ENCODE measurements around the gene CLINT1. TPM values are rescaled to one million over a fixed set of nuclear protein-coding genes. Genes with fewer than 3 reads are reported as not detected.

Gene CLINT1
- total RNA-seq: 100 to 1,000 TPM in 2 of 3 donors, 10 to 100 TPM in 1; 90.8 to 131 (median 127) TPM
- long read RNA-seq, donor 1, transcript CLINT1-207 (12 exons, 2,346 nt): minor isoform, 88 of 221 reads
- long read RNA-seq, donor 1, transcript CLINT1-201 (12 exons, 3,440 nt): major isoform, 99 of 221 reads
- long read RNA-seq, donor 1, partial matches to known transcripts: 7 of 221 reads
- long read RNA-seq, donor 1, other reads (novel, unspliced or antisense): 25 of 221 reads
- long read RNA-seq, donor 2, transcript CLINT1-207 (12 exons, 2,346 nt): minor isoform, 6 of 81 reads
- long read RNA-seq, donor 2, transcript CLINT1-201 (12 exons, 3,440 nt): major isoform, 25 of 81 reads
- long read RNA-seq, donor 2, partial matches to known transcripts: 47 of 81 reads
- long read RNA-seq, donor 2, other reads (novel, unspliced or antisense): 3 of 81 reads

DNA sequence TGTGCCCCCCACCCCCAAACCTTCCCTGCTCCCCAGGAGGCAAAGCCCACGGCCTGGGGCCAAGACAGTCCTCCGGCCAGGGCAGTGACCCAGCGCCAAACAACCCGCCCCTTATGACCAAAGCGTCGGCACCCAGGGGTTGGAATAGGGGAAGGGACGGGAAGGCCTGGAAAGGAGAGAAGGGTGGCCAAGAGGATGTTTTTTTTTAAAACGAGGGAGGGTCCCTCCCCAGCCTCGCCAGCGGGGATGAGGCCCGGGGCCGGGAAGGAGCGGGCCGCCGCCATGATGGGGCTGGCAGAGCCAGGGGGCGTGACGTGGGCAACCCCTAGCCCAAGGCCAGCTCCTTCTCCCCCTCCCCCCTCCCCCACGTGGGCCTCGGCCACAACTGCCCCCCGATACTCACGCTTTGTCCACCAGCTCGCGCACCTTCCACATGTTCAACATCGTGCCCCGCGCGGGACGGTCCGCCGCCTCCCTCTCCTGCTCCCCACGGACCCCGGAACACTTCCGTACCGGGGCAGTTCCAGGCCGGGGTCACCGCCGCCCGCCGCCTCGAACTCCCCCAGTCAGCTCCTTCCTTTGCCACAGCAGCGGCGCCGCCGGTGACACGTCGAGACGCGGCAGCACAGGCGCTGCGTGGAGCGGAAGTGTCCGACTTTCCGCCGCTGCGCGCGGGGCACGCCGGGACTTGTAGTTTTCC is at the start of gene CLINT1:
Gene CLINT1, minus strand, starts transcription at position 619 of the 700 bp plus-strand sequence. Its CDS starts 175 bp downstream, at position 444.
- no peak for TF ChIP-seq CTCF (IDR thresholded peaks at IDR 0.05)
- intact Hi-C loops (cut with DNase I, micrococcal nuclease): no loop called here
- peak; percentile 95 for DNase-seq
- Histone ChIP-seq H3K4me1 (ENCODE audit: low read depth) (peaks cover 13% of the 10 kb centered on the region), H3K9me3 (no peaks in the 10 kb centered on the region), H3K4me3 (peak within 1 kb of the TSS; percentile 83), H3K36me3 (ENCODE audit: low read depth) (no peaks in the 10 kb centered on the region)
- ATAC-seq: peak; percentile 95

DNA sequence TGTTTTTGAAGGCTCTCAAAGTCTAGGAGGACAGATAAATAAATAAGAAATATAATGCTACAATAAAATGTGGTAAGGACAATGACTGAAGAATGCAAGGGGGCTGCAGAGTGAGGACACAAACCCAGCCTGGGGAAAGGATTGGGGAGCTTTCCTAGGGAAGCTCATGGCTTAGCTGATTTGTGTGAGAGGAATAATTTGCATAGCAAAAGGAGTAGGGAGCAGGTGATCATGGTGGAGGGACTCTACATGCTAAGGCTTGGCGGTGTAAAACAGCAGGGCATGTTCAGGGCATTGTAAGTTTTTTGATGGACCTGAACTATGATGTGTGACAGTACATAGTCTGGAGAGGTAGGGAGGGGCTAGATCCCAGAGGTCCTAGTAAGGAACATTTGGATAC is 49.5 kb upstream of the CLINT1 start:
- ATAC-seq: no peak
- no peak for DNase-seq
- Histone ChIP-seq H3K4me1 (ENCODE audit: low read depth) (peaks cover 11% of the 10 kb centered on the region), H3K9me3 (no peaks in the 10 kb centered on the region), H3K4me3 (no peak overlapping the region), H3K36me3 (ENCODE audit: low read depth) (no peaks in the 10 kb centered on the region)
- intact Hi-C loops (cut with DNase I, micrococcal nuclease): loop anchor here in 1 of 2 donors (5.0 kb wide), 1 partner anchor 91 kb away; no protein-coding TSS in a partner anchor
- TF ChIP-seq CTCF (IDR thresholded peaks at IDR 0.05): no peak

DNA sequence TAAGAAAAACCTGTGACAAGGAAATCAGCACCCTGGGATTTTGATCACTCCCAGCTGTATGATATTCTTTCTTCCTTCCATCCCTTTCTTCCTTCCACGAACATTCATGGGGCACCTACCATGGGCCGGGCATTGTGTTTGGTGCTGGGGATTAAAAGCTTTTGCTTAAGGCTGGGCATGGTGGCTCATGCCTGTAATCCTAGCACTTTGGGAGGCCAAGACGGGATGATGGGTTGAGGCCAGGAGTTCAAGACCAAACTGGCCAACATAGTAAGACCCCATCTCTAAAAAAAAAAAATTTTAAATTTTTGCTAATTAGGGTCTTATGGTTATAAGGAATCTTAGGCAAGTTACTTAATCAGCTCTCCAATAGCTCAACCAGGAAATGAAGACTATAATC is 48.5 kb upstream of the CLINT1 start:
- ATAC-seq: no peak
- H3K9me3 ChIP-seq: no peaks in the 10 kb centered on the region
- intact Hi-C loops (cut with DNase I, micrococcal nuclease): loop anchor here in 1 of 2 donors (5.0 kb wide), 1 partner anchor 90 kb away; no protein-coding TSS in a partner anchor

DNA sequence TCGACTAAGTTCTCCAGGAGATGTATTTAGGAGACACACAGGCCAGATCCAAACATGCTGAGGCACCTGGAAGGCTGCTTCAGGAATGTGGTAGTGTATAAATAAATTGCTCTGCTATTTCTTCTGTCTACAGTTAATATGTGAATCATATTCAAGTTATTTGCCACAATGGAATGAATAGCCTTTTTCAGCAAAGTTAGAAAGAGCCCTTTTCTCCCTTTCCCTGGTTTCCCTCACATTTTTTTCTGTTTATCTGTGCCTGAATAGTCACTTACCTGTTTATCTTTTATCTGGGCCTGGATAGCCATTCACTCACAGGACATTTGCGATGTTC is 44.1 kb upstream of the CLINT1 start:
- no peaks in the 10 kb centered on the region for H3K9me3 ChIP-seq
- H3K4me1 ChIP-seq (ENCODE audit: low read depth): no peaks in the 10 kb centered on the region
- no peak for TF ChIP-seq CTCF (IDR thresholded peaks at IDR 0.05)
- H3K4me3 ChIP-seq: no peak overlapping the region
- no peaks in the 10 kb centered on the region for H3K36me3 ChIP-seq (ENCODE audit: low read depth)
- intact Hi-C loops (cut with DNase I, micrococcal nuclease): no loop called here
- ATAC-seq (no peak), DNase-seq (no peak)

More for the DNA sequence above, 48.5 kb upstream of the CLINT1 start:
- no peak for DNase-seq
- Histone ChIP-seq H3K4me1 (ENCODE audit: low read depth) (peaks cover under 1% of the 10 kb centered on the region), H3K4me3 (no peak overlapping the region), H3K36me3 (ENCODE audit: low read depth) (no peaks in the 10 kb centered on the region)
- TF ChIP-seq CTCF (IDR thresholded peaks at IDR 0.05): no peak

DNA sequence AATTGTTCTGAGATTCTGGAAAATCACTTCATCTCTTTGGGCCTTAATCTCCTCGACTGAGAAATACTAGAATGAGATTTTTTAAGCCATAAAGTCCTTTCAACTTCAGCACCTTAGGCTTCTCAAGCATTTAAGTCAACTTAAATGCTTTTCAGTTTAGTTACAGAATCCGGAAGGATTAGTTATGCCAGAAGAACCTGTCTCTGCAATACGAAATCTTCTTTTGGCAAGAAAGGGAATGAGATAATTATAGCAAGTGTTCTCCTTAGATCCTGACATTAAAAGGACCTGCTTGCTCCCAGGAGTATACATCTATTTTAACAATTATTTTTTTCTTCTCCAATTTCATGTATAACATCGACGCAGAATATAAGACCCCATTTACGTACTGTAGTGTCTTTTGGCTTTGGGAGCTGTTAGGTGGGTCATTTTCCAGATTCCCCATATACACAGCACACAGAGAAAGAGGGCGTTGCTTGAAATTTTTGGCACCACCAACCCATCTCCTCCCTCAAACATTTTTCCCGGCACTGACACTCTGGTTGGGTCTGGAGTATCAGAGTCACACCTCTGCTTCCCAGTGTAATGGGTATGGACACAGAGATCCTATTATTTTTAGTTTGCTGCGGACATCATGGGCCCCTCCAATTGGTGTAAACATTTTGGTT is 43.6 kb upstream of the CLINT1 start:
- intact Hi-C loops (cut with DNase I, micrococcal nuclease): no loop called here
- ATAC-seq: no peak

More for the DNA sequence above, 43.6 kb upstream of the CLINT1 start:
- TF ChIP-seq CTCF (IDR thresholded peaks at IDR 0.05): no peak
- no peaks in the 10 kb centered on the region for H3K36me3 ChIP-seq (ENCODE audit: low read depth)
- H3K4me1 ChIP-seq (ENCODE audit: low read depth): no peaks in the 10 kb centered on the region
- no peaks in the 10 kb centered on the region for H3K9me3 ChIP-seq
- H3K4me3 ChIP-seq: no peak overlapping the region
- DNase-seq: no peak
